ENCODE results near the gene MPHOSPH8. TPM values are rescaled to one million over a fixed set of nuclear protein-coding genes. Genes with fewer than 3 reads are reported as not detected.

The MPHOSPH8 gene
- total and polyA plus RNA-seq, 10 donors = 16.6 to 59.6 (median 42.2) TPM

GRCh38 chr13:19589312-19589711 is 44.1 kb upstream of the MPHOSPH8 start:
- no peak for DNase-seq
- H3K27me3 ChIP-seq (replicated peaks in 1 of 7) = peaks cover 0 to 4% (median 0%) of the 10 kb centered on the region in 7 donors
- intact Hi-C loops (cut with DNase I; ENCODE audit: low total_unique reads) = no loop called here
- H3K4me3 ChIP-seq = no peak overlapping the region
- peaks cover 0 to 15% (median 9%) of the 10 kb centered on the region in 6 donors for H3K4me1 ChIP-seq
- TF ChIP-seq POLR2AphosphoS5 (IDR thresholded peaks at IDR 0.05) = no peak
- no peak for TF ChIP-seq POLR2A (IDR thresholded peaks at IDR 0.05)
- TF ChIP-seq CTCF (IDR thresholded peaks at IDR 0.05 in 8 of 11, conservative IDR thresholded peaks at IDR 0.05 in 3 of 11) = no peak
- no peaks in the 10 kb centered on the region for H3K36me3 ChIP-seq
- peaks cover 0 to 8% (median 0%) of the 10 kb centered on the region in 8 donors for H3K9me3 ChIP-seq
- 72 to 82% (median 74%) methylated on average over 2 of the region's 2 CpGs for WGBS, 5 donors
- no peak overlapping the region for H3K27ac ChIP-seq

GRCh38 chr13:19590423-19590822 is 43.0 kb upstream of the MPHOSPH8 start:
- WGBS, 5 donors = 75 to 90% (median 82%) methylated on average over 5 of the region's 5 CpGs
- Histone ChIP-seq H3K27me3 (replicated peaks in 1 of 7) (peaks cover 0 to 8% (median 0%) of the 10 kb centered on the region in 7 donors), H3K4me1 (peaks cover 0 to 15% (median 9%) of the 10 kb centered on the region in 6 donors), H3K4me3 (no peak overlapping the region), H3K36me3 (no peaks in the 10 kb centered on the region), H3K9me3 (peaks cover 0 to 6% (median 0%) of the 10 kb centered on the region in 8 donors), H3K27ac (no peak overlapping the region)
- DNase-seq = no peak
- no peak for TF ChIP-seq CTCF (IDR thresholded peaks at IDR 0.05 in 8 of 11, conservative IDR thresholded peaks at IDR 0.05 in 3 of 11)
- no peak for TF ChIP-seq POLR2A (IDR thresholded peaks at IDR 0.05)
- TF ChIP-seq POLR2AphosphoS5 (IDR thresholded peaks at IDR 0.05) = no peak
- intact Hi-C loops (cut with DNase I; ENCODE audit: low total_unique reads) = no loop called here

- Histone ChIP-seq H3K27ac (no peak overlapping the region), H3K9me3 (no peaks in the 10 kb centered on the region), H3K36me3 (no peaks in the 10 kb centered on the region), H3K27me3 (replicated peaks in 1 of 7) (peaks cover 0 to 13% (median 0%) of the 10 kb centered on the region in 7 donors), H3K4me1 (peaks cover 0 to 10% (median 7%) of the 10 kb centered on the region in 6 donors), H3K4me3 (no peak overlapping the region)
- TF ChIP-seq POLR2A (IDR thresholded peaks at IDR 0.05) = no peak
- TF ChIP-seq CTCF (IDR thresholded peaks at IDR 0.05 in 8 of 11, conservative IDR thresholded peaks at IDR 0.05 in 3 of 11) = no peak
- TF ChIP-seq POLR2AphosphoS5 (IDR thresholded peaks at IDR 0.05) = no peak
- intact Hi-C loops (cut with DNase I; ENCODE audit: low total_unique reads) = no loop called here
- no peak for DNase-seq
- WGBS, 5 donors = 59 to 68% (median 61%) methylated on average over 7 of the region's 7 CpGs
Observed at GRCh38 chr13:19591864-19592263, 41.6 kb upstream of the MPHOSPH8 start.

GRCh38 chr13:19592657-19593180 is 40.7 kb upstream of the MPHOSPH8 start:
- Histone ChIP-seq H3K9me3 (no peaks in the 10 kb centered on the region), H3K4me1 (peaks cover 0 to 1% (median under 1%) of the 10 kb centered on the region in 6 donors), H3K27ac (no peak overlapping the region), H3K36me3 (no peaks in the 10 kb centered on the region), H3K27me3 (replicated peaks in 1 of 7) (peaks cover 0 to 21% (median 0%) of the 10 kb centered on the region in 7 donors), H3K4me3 (no peak overlapping the region)
- WGBS, 5 donors = 84 to 100% (median 100%) methylated on average over 1 of the region's 1 CpG
- intact Hi-C loops (cut with DNase I; ENCODE audit: low total_unique reads) = no loop called here
- no peak for DNase-seq
- TF ChIP-seq CTCF (IDR thresholded peaks at IDR 0.05 in 8 of 11, conservative IDR thresholded peaks at IDR 0.05 in 3 of 11) (no peak), POLR2AphosphoS5 (IDR thresholded peaks at IDR 0.05) (no peak), POLR2A (IDR thresholded peaks at IDR 0.05) (no peak)

All from spleen (tissue), 11 donors.